GM12872 (cell line): ENCODE measurements around the gene SIGLEC15.

Source experiments
- CTCF ChIP-seq: IDR thresholded peaks from 3 replicates; pipeline ENCODE4 v1.5.1; 2011; ENCODE audit warnings: low read depth, mild to moderate bottlenecking, low read length, moderate library complexity; ENCODE audit not compliant: insufficient read depth

The SIGLEC15 gene

DNA sequence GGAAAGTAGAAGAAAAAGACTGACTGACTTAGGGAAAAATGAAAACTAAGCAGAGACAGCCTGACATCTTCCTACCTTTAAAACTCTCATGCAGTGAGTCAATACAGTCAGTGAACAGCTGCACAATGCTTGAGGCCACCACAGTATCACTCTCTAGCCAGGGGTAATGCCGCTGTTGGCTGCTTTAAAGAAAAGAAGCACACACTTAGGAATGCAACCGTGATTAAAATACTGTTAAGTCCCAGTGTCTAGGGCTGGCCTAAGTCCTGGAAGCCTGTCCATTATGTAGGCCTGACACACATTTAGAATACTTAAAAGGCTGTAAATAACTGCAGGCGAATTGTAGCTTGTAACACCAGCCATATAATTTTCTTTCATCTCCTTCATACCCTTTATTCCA, 50.7 kb downstream of the SIGLEC15 start:
- TF ChIP-seq CTCF, result no peak

- TF ChIP-seq CTCF, result no peak
Measured at GRCh38 chr18:45877403-45877802, 51.9 kb downstream of the SIGLEC15 start.

DNA sequence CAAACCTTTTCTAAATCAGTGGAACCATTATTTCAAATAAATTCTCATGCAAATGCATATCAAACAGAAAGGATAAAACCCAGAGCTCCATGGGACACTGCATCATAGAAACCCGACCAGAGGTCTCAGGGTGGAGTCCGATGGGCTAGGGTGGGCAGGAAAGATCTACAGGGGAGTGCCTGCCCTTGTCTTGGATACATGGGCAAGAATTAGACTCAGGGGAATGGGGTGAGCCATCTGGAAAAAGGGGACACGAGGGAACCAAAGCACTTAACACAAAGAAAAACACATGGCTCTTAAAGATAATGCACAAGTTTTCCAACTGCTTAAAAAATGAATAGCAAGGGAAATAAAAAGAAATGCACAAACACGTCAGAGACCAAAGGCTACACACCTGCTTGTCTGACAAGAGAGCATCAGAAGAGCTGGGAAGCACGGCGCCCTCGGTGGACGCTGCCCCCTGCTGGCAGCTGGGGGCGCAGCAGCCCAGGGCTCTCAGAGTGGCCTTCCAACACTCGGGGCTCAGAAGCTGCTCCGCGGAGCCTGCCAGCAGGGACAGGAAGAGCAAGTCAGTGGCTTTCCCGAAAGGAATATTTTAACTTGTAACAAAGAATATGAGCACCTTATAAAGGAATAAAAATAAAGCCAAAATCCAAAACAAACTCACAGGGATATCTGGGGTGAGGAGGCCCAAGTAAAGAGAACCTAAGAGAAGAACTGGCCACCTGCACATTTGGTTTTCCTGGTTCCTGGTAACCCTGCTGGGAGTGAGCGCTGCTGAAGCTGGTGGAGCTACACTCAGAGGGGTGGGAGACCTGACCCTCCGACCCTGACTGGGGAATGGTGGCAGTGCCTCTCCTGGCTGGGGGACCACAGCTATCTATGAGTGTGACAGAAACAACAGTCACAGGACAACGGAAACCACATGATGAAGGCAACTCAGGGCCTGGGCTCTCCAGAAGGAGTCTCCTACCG, 54.5 kb downstream of the SIGLEC15 start:
- peak; percentile 99 for TF ChIP-seq CTCF

DNA sequence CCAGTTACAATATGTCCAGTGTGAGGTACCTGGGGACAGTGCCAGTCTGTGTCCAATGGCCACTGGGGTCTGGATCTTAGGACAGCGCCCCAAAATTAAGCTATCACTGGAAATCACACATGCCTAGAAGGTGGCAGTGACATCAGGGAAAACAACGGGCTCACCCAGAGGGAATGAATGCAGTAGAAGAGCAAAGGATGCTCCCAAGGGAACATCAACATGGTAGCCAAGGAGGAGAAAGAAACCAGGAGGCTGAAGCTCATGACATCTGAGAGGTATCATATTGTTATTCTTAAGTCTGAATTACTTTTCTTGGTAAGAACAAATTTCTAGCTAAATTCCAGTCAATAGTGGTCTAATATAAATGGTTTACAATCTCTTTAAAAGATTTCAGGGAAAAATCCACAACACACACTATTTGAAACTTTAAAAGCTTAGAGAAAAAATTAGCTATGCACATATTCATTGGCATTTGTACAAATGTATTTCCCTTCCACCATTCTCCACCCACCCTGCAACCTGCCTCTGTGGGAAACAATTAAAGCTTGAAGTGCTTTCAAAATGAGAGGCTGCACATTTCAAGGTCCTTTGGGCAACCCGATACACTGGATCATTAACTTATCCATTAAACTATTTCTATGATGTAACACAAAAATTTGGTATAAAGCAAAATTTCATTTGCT, 55.5 kb downstream of the SIGLEC15 start:
- TF ChIP-seq CTCF, result no peak

DNA sequence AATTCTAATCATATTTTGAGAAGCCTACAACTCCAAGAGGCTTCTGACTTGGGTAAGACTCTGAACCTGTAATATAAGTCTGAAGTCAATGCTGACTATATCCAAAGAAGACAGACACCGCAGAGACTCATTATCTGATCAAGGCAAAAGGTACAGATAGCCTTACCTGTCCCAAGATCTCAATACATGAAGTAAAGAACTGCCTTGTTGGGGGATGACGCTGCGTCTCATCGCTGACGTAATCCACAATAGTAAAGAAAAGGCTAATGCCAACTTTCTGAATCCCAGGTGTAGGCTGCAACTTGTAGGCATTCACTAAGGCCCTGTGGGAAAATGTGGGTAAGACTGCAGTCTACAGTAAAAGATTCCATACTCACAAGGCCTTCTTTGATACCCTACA, 62.1 kb downstream of the SIGLEC15 start:
- TF ChIP-seq CTCF, result no peak

DNA sequence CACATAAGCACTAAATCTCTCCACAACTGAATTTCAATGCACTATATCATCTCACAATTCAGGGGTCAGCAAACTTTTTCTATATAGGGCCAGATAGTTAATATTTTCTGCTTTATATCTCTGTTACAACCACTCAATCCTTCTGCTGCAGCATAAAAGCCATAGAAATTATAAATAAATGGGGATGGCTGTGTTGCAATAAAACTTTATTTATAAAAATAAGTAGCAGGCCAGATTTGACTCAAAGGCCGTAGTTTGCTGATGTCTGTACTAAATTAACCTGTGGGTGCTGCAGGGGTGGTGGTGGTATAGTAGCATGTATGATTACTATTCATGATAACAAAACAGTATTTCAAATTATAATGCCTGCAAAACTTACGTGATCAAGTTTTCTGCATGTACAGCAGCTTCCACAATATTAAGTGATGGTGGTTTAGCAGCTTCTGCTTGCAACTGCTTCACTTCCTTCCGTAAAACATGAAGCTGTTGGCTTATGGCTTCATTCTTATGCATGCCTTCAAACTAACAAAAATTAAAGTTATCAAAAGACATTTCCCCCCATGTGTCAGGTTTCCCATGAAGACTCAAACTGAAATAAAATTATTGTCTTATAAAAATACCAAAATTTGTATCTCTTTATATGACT, 64.1 kb downstream of the SIGLEC15 start:
- TF ChIP-seq CTCF, result no peak

GRCh38 chr18:45890606-45891005, 65.1 kb downstream of the SIGLEC15 start:
- TF ChIP-seq CTCF, result no peak
